ENCODE measurements around the gene ZNF234. TPM values are rescaled to one million over a fixed set of nuclear protein-coding genes. Genes with fewer than 3 reads are reported as not detected.
"Not testable (repeated sequence)": the region's sequence is repeated elsewhere in the genome, so short reads cannot be mapped to it uniquely, and the experiment has no call there.

The ZNF234 gene
- total RNA-seq, 1 experiment from 2014 or later: 5.6 TPM

GRCh38 chr19:44164673-44165512, 23.5 kb downstream of the ZNF234 start, which contains the start of gene ZNF226:
Gene ZNF226 (plus strand): TSS chr19:44165100. CDS start chr19:44170081, 4,981 bp downstream.
- peak; percentile 98 for DNase-seq (ENCODE audit: low read depth)
- in situ Hi-C loops (cut with HindIII; ENCODE audit: low pct_unique_long_range_greater_than_20kb, low sequenced_read_pairs): no loop called here

GRCh38 chr19:44170660-44171059, 29.3 kb downstream of the ZNF234 start:
- DNase-seq (ENCODE audit: low read depth); in situ Hi-C loops (cut with HindIII; ENCODE audit: low pct_unique_long_range_greater_than_20kb, low sequenced_read_pairs): not testable (repeated sequence)

GRCh38 chr19:44176590-44176989, 35.2 kb downstream of the ZNF234 start:
- peak; percentile 22 for DNase-seq (ENCODE audit: low read depth)
- in situ Hi-C loops (cut with HindIII; ENCODE audit: low pct_unique_long_range_greater_than_20kb, low sequenced_read_pairs): no loop called here

DNA sequence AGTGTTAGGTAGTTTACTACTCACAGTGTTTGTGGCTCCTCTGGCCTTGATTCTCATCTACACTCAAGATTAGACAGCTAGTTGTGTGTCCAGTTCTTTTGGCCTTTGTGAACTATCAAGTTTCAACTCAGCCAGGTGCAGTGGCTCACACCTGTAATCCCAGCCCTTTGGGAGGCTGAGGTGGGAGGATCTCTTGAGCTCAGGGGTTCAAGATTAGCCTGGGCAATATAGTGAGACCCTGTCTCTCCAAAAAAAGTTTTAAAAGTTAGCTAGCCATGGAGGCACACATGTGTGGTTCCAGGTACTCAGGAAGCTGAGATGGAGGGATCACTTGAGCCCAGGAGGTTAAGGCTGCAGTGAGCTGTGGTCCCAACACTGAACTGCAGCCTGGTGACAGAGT, 39.6 kb downstream of the ZNF234 start:
- in situ Hi-C loops (cut with HindIII; ENCODE audit: low pct_unique_long_range_greater_than_20kb, low sequenced_read_pairs): no loop called here
- no peak for DNase-seq (ENCODE audit: low read depth)

DNA sequence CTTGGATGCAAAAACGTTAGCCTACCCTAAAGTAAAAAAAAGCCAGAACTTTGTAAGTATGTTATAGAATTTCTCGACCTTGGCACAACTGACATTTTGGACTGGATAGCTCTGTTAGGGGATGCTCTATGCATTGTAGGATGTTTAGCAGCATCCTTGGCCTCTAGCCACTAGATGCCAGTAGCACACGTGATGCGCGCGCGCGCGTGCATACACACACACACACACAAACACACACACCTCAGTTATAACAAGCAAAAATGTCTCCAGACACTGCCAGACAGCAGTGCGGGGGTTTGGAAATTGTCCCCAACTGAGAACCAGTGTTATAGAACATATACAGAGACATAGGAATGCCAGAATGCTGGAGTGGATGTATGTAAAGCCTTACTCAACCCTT, 40.8 kb downstream of the ZNF234 start:
- DNase-seq (ENCODE audit: low read depth): no peak

DNA sequence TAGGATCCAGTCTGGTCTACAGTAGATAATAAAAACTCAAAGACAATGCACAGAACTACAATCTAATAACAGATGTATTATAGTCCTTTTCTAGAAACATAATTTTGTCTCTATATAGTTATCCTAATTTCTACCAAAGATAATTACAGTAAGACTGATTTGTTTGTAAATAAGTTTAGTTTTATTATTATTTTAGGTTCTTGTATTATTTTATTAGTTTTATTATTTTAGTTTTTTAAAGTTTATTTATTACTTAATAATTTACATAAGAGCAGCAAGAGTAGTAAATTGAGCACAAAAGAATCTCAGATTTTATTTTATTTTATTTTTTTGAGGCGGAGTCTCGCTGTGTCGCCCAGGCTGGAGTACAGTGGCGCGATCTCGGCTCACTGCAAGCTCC, 48.7 kb downstream of the ZNF234 start:
- DNase-seq (ENCODE audit: low read depth): no peak
- in situ Hi-C loops (cut with HindIII; ENCODE audit: low pct_unique_long_range_greater_than_20kb, low sequenced_read_pairs): no loop called here

More for the DNA sequence above, 40.8 kb downstream of the ZNF234 start:
- in situ Hi-C loops (cut with HindIII; ENCODE audit: low pct_unique_long_range_greater_than_20kb, low sequenced_read_pairs): no loop called here

GRCh38 chr19:44192127-44192526, 50.8 kb downstream of the ZNF234 start:
- no peak for DNase-seq (ENCODE audit: low read depth)
- in situ Hi-C loops (cut with HindIII; ENCODE audit: low pct_unique_long_range_greater_than_20kb, low sequenced_read_pairs): no loop called here

GRCh38 chr19:44196772-44197171, 55.4 kb downstream of the ZNF234 start:
- in situ Hi-C loops (cut with HindIII; ENCODE audit: low pct_unique_long_range_greater_than_20kb, low sequenced_read_pairs): no loop called here
- DNase-seq (ENCODE audit: low read depth): no peak

DNA sequence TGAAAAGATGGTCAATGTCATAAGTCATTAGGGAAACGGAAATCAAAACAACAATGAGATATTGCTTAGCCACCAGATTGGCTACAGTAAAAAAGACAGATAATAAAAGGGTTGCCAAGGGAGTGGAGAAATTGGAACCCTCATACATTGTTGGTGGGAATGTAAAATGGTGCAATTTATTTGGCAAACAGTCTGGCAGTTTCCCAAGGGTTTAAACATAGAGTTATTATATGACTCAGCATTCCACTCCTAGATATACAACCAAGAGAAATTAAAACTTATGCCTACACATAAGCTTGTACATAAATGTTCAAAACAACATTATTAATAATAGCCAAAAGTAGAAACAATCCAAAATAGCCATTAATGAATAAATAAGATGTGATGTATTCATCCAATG, 61.1 kb downstream of the ZNF234 start:
- DNase-seq (ENCODE audit: low read depth): no peak
- in situ Hi-C loops (cut with HindIII; ENCODE audit: low pct_unique_long_range_greater_than_20kb, low sequenced_read_pairs): no loop called here

DNA sequence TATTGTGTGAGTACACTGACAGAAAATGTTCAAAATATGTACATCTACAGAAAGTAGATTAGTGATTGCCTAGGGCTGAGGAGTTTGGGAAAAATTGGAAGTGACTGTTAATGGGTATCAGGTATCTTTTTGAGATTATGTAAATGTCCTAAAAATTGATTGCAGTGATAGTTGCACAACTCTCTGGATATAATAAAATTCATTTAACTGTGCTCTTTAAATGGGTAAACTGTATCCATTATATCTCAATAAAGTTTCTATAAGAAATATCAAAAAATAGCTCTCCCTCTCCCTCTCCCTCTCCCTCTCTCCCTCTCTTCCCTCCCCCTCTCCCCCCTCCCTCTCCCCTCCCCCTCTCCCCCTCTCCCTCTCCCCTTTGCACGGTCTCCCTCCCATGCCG, 61.6 kb downstream of the ZNF234 start:
- no peak for DNase-seq (ENCODE audit: low read depth)

GRCh38 chr19:44203877-44204276, 62.5 kb downstream of the ZNF234 start:
- in situ Hi-C loops (cut with HindIII; ENCODE audit: low pct_unique_long_range_greater_than_20kb, low sequenced_read_pairs); DNase-seq (ENCODE audit: low read depth): not testable (repeated sequence)

More for the DNA sequence above, 61.6 kb downstream of the ZNF234 start:
- in situ Hi-C loops (cut with HindIII; ENCODE audit: low pct_unique_long_range_greater_than_20kb, low sequenced_read_pairs): no loop called here

- in situ Hi-C loops (cut with HindIII; ENCODE audit: low pct_unique_long_range_greater_than_20kb, low sequenced_read_pairs): no loop called here
- DNase-seq (ENCODE audit: low read depth): no peak
Observed at GRCh38 chr19:44204772-44205171, 63.4 kb downstream of the ZNF234 start.

- in situ Hi-C loops (cut with HindIII; ENCODE audit: low pct_unique_long_range_greater_than_20kb, low sequenced_read_pairs): no loop called here
Observed at GRCh38 chr19:44207126-44207803, 65.9 kb downstream of the ZNF234 start.

More at GRCh38 chr19:44207126-44207803, 65.9 kb downstream of the ZNF234 start:
- peak; percentile 92 for DNase-seq (ENCODE audit: low read depth)

Other genes starting within 250 kb of the ZNF234 start
- gene ZNF45, start 206.3 kb upstream of the ZNF234 start, total RNA-seq (2014; rRNA removed; shearing (Covaris generic); ENCODE audit: low replicate concordance): 25.6 and 31.6 TPM in 2 replicates
- 2.7 and 20.4 TPM in 2 replicates for gene ZNF221, start 190.3 kb upstream of the ZNF234 start, total RNA-seq (2014; rRNA removed; shearing (Covaris generic); ENCODE audit: low replicate concordance)
- gene ZNF155, start 157.4 kb upstream of the ZNF234 start, total RNA-seq (2014; rRNA removed; shearing (Covaris generic); ENCODE audit: low replicate concordance): 10.3 and 13.5 TPM in 2 replicates
- 4.8 and 6.9 TPM in 2 replicates for gene ZNF230, start 138.6 kb upstream of the ZNF234 start, total RNA-seq (2014; rRNA removed; shearing (Covaris generic); ENCODE audit: low replicate concordance)
- 8.2 and 9.8 TPM in 2 replicates for gene ZNF222, start 116.2 kb upstream of the ZNF234 start, total RNA-seq (2014; rRNA removed; shearing (Covaris generic); ENCODE audit: low replicate concordance)
- 3.2 and 17.8 TPM in 2 replicates for gene ZNF223, start 89.5 kb upstream of the ZNF234 start, total RNA-seq (2014; rRNA removed; shearing (Covaris generic); ENCODE audit: low replicate concordance)
- gene ZNF284, start 69.4 kb upstream of the ZNF234 start, total RNA-seq (2014; rRNA removed; shearing (Covaris generic); ENCODE audit: low replicate concordance): 0.58 and 1.4 TPM in 2 replicates
- 7.0 and 10.6 TPM in 2 replicates for gene ZNF224, start 47.2 kb upstream of the ZNF234 start, total RNA-seq (2014; rRNA removed; shearing (Covaris generic); ENCODE audit: low replicate concordance)
- 2.2 and 4.5 TPM in 2 replicates for gene ZNF225, start 28.2 kb upstream of the ZNF234 start, total RNA-seq (2014; rRNA removed; shearing (Covaris generic); ENCODE audit: low replicate concordance)
- 15.7 and 45.0 TPM in 2 replicates for gene ZNF226, start 23.5 kb downstream of the ZNF234 start, total RNA-seq (2014; rRNA removed; shearing (Covaris generic); ENCODE audit: low replicate concordance)
- gene ZNF227, start 71.0 kb downstream of the ZNF234 start, total RNA-seq (2014; rRNA removed; shearing (Covaris generic); ENCODE audit: low replicate concordance): 8.4 and 27.4 TPM in 2 replicates
- 0.03 TPM in 1 of 2 replicates, not detected in the other for gene ZNF233, start 118.3 kb downstream of the ZNF234 start, total RNA-seq (2014; rRNA removed; shearing (Covaris generic); ENCODE audit: low replicate concordance)
- gene ZNF235, start 163.5 kb downstream of the ZNF234 start, total RNA-seq (2014; rRNA removed; shearing (Covaris generic); ENCODE audit: low replicate concordance): 0.84 and 1.3 TPM in 2 replicates
- 2.0 and 3.2 TPM in 2 replicates for gene ZNF112, start 215.1 kb downstream of the ZNF234 start, total RNA-seq (2014; rRNA removed; shearing (Covaris generic); ENCODE audit: low replicate concordance)

Data from Caki2 (cell line).